ENCODE results near the gene USF1. TPM values are rescaled to one million over a fixed set of nuclear protein-coding genes. Genes with fewer than 3 reads are reported as not detected.

Gene USF1
- total and polyA plus RNA-seq, 9 of the 15 experiments (the other 6 are each of a cell fraction or from before 2014, with no cell fraction given): 7.4 to 60.2 (median 54.2) TPM

- Histone ChIP-seq H3K9ac (ENCODE audit: insufficient read depth in 1 of 2, low read depth in 2 of 2, low read length in 2 of 2) (peak overlapping the region; percentile 38 to 88; a peak in 3 of 4 replicates), H3K27ac (ENCODE audit: extremely low read depth, low read depth, low read length) (peak overlapping the region; percentile 56), H3K9me3 (replicated peaks; ENCODE audit: control insufficient read depth, insufficient read depth, low read depth, low read length) (no peaks in the 10 kb centered on the region), H2AFZ (ENCODE audit: low read depth, low read length) (no peak overlapping the region), H3K4me2 (ENCODE audit: insufficient read depth, low read length) (peak overlapping the region; percentile 97), H3K36me3 (ENCODE audit: control insufficient read depth, insufficient read depth, low read length) (peaks cover 7% of the 10 kb centered on the region; the same call in 2 of the 3 replicates), H3K9me1 (ENCODE audit: control insufficient read depth, insufficient read depth, low read length) (peaks cover 3% of the 10 kb centered on the region), H3K79me2 (ENCODE audit: control insufficient read depth, insufficient read depth, low read length) (peaks cover 69% of the 10 kb centered on the region), H3K4me1 (replicated peaks in 1 of 2; ENCODE audit: control insufficient read depth in 2 of 2, insufficient read depth in 2 of 2, low read length in 2 of 2) (peaks cover 37 to 48% of the 10 kb centered on the region in 2 experiments), H3K4me3 (peak overlapping the region; percentile 87; the same call in 1 of the 2 replicates), H3K27me3 (ENCODE audit: control insufficient read depth in 2 of 2, insufficient read depth in 2 of 2, low read length in 2 of 2) (no peaks in the 10 kb centered on the region), H4K20me1 (replicated peaks; ENCODE audit: control insufficient read depth, insufficient read depth, low read length) (no peaks in the 10 kb centered on the region)
- in situ Hi-C loops (cut with MboI) (no loop called here), intact Hi-C loops (cut with micrococcal nuclease) (no loop called here)
- no peak for FAIRE-seq
- ChIA-PET POLR2A (interaction anchor here (0.6 to 3.9 kb wide), 9 partner anchors 8 to 378 kb away, joined by 3 to 19 read pairs (median 4); no protein-coding TSS in a partner anchor), CTCF (ENCODE audit: low intra/inter-chr PET ratio) (no interaction called here)
- BruUV-seq (replicated peaks): no TSS peak
- 70% methylated on average over 5 of the region's 5 CpGs for WGBS (ENCODE audit: insufficient coverage, low coverage, missing lambda C conversion rate)
- TF ChIP-seq MAZ (CRISPR knock-in tag; conservative IDR thresholded peaks at IDR 0.05 in 1 of 2, IDR thresholded peaks at IDR 0.05 in 1 of 2): 0 out of 4 replicates have a peak, but pooled peaks of 1 of the 2 experiments have one; percentile 25
- TF ChIP-seq ZBTB43 (CRISPR knock-in tag; IDR thresholded peaks at IDR 0.05): no peak
- TF ChIP-seq SPI1 (IDR thresholded peaks at IDR 0.05; ENCODE audit: borderline replicate concordance, low read depth, low read length): peak; percentile 84; the same call in 1 of the 2 replicates
- peak in 1 of 4 experiments; percentile 40 for DNase-seq (ENCODE audit: extremely low read depth in 1 of 4, low spot score in 3 of 4)
- no peak for ATAC-seq
Observed at GRCh38 chr1:161017756-161018630, 27.8 kb downstream of the USF1 start.
